GM19455 (cell line): ENCODE data around the gene CRABP1.

Experiments
- ATAC-seq: cut with Tn5 transposase; IDR thresholded peaks from one replicate; pipeline ENCODE4 v1.9.1; 2021; ENCODE audit not compliant: unreplicated experiment

The CRABP1 gene

GRCh38 chr15:78397382-78397781, 57.2 kb downstream of the CRABP1 start:
- ATAC-seq: no peak
